GM10248 (cell line): ENCODE data around the gene GIN1.
"Not testable (repeated sequence)": the region's sequence is repeated elsewhere in the genome, so short reads cannot be mapped to it uniquely, and the experiment has no call there.

Experiments used
- CTCF ChIA-PET: fragments of 300-600 bp; sonication (Branson Sonifier 250); formaldehyde crosslinking; extraction: SDS; loops from one replicate; lab custom pipeline; 2021; ENCODE audit warnings: antibody characterized with exemption; lab: Yijun Ruan, JAX
- POLR2A ChIA-PET: fragments of 350-650 bp; sonication (Branson Sonifier 250); formaldehyde crosslinking; extraction: SDS; loops from one replicate; lab custom pipeline; 2020; ENCODE audit warnings: antibody characterized with exemption; lab: Yijun Ruan, JAX
- DNase-seq: peaks from one replicate; pipeline ENCODE4 v3.0.0; 2012; ENCODE audit errors: extremely low spot score
- TF ChIP-seq, protein P1 (sequence below): IDR thresholded peaks from 2 replicates; pipeline ENCODE4 v1.5.1; 2012; ENCODE audit warnings: mild to moderate bottlenecking, low read depth; ENCODE audit errors: extremely low read depth, missing control alignments, control extremely low read depth

Gene GIN1

DNA sequence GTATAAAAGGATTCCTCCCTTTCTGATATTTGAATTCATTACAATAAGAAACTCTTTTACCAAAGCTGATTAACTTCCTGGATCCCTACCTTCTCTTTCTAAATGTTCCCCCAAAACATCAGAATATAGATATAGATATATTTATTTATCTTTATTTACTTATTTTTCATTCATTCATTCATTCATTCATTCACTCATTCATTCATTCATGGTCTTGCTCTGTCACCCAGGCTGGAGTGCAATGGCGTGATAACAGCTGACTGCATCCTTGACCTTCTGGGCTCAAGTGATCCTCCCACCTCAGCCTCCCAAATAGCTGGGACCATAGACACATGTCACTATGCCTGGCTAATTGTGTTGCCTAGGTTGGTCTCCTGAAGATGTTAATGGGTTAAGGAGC is 30.7 kb downstream of the GIN1 start:
- ChIA-PET CTCF (interaction anchor here (1.4 kb wide), 2 partner anchors 14 to 309 kb away, joined by 3 read pairs; no protein-coding TSS in a partner anchor), POLR2A (no interaction called here)
- no peak for DNase-seq
- TF ChIP-seq, protein P1, sequence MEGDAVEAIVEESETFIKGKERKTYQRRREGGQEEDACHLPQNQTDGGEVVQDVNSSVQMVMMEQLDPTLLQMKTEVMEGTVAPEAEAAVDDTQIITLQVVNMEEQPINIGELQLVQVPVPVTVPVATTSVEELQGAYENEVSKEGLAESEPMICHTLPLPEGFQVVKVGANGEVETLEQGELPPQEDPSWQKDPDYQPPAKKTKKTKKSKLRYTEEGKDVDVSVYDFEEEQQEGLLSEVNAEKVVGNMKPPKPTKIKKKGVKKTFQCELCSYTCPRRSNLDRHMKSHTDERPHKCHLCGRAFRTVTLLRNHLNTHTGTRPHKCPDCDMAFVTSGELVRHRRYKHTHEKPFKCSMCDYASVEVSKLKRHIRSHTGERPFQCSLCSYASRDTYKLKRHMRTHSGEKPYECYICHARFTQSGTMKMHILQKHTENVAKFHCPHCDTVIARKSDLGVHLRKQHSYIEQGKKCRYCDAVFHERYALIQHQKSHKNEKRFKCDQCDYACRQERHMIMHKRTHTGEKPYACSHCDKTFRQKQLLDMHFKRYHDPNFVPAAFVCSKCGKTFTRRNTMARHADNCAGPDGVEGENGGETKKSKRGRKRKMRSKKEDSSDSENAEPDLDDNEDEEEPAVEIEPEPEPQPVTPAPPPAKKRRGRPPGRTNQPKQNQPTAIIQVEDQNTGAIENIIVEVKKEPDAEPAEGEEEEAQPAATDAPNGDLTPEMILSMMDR: no peak

DNA sequence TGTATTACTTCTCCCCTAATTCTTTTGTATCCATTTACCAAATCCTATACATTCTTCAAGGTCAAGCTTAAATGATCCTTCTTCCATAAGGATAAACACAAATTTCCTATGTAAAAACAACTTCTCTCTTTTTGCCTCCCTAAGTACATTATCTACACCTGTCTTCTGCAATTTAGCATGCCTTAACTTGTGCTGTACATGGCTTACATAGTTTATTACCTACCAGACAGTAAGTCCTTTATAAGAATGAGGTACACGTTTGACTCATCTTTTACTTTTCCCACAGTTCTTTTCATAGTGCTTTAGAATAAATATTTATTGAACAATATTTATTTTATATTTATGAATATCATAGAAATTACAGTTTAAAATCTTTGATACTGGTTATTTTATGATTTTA is 33.4 kb downstream of the GIN1 start:
- DNase-seq: no peak
- POLR2A ChIA-PET: no interaction called here
- TF ChIP-seq, protein P1: no peak
- CTCF ChIA-PET: no interaction called here

DNA sequence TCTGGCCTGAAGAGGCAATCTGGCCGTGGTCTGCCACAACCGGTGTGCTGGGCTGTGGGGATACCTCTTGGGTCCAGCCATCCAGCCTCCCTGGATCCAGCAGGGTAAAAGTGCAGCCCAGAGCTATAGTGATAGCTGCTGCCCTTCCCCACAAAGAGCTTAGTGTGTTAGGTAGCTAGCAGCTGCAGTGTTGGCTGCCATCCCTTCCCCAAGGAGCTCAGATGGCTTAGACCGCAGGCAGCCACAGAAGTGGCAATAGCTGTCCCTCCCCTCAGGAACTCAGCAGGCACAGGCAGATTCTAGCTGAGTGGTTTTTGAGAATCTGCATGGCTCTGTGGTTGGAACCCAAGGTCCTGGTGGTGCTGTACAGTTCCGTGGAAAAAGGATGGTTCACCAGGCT is 40.1 kb downstream of the GIN1 start:
- TF ChIP-seq, protein P1: no peak
- ChIA-PET POLR2A (no interaction called here), CTCF (no interaction called here)
- no peak for DNase-seq

DNA sequence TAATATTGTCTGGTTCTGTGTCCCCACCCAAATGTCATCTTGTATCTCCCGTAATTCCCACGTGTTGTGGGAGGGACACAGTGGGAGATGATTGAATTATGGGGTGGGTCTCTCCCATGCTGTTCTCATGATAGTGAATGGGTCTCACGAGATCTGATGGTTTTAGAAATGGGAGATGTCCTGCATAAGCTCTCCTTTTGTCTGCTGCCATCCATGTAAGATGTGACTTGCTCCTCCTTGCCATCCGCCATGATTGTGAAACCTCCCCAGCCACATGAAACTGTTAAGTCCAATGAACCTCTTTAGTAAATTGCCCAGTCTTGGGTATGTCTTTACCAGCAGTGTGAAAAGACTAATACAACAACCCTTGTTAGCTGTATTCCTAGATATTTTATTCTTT is 44.5 kb downstream of the GIN1 start:
- ChIA-PET POLR2A (no interaction called here), CTCF (interaction anchor here (1.1 kb wide), 1 partner anchor 13 kb away, joined by 3 read pairs; no protein-coding TSS in a partner anchor)
- TF ChIP-seq, protein P1: no peak
- no peak for DNase-seq

DNA sequence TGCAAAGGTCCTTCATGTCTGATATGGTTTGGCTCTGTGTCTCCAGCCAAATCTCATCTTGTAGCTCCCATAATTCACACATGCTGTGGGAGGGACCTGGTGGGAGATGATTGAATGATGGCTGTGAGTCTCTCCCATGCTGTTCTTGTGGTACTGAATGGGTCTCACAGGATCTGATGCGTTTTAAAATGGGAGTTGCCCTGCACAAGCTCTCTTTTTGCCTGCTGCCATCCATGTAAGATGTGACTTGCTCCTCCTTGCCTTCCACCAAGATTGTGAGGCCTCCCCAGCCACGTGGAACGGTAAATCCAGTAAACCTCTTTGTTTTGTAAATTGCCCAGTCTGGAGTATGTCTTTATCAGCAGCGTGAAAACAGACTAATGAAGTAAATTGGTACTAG is 46.4 kb downstream of the GIN1 start:
- POLR2A ChIA-PET, DNase-seq, CTCF ChIA-PET: not testable (repeated sequence)

DNA sequence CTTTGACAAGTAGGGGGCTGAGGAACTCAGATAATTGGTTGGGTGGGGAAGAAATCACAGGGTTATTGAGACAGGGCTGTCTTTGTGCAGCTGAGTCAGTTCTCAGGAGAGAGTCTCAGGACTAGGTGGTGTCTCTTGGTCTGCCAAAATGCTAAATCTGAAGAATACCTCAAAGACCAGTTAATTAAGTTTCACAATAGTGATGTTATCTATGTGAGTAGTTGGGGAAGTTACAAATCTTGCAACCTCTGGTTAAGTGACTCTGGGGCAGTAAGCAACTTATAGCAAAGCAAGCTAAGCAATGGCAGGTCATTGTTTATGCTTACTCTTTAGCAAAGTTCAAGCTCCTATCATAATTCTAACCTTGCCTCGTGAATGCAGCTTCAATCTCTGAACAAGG is 53.6 kb downstream of the GIN1 start:
- CTCF ChIA-PET: interaction anchor here (1.4 kb wide), 1 partner anchor 26 kb away, joined by 3 read pairs; no protein-coding TSS in a partner anchor
- POLR2A ChIA-PET: no interaction called here
- no peak for DNase-seq

DNA sequence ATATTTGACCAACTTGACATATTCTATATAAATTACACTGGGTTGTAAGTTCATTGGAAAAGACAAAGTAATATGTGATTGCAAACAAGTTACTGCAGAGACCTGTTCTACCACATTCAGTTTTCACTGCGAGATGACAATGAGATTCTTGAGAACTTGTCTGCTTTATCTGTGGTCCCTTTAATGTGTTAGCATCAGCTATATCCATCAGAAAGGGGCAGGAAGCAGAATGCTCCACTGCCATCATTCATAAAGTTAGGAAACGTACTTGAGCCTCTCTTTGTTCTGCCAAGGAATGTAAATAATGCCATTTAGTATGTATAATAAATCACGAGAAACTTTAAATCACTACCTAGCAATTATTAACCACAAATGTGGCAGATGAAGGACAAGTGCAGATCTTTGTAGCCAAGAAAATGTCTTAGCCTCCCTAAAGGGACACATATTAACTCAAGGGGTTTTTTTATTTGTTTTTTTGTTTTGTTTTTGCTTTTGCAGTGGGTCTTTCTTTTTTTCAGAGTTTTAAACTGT is 59.4 kb downstream of the GIN1 start:
- CTCF ChIA-PET: no interaction called here
- DNase-seq: no peak
- POLR2A ChIA-PET: no interaction called here
- TF ChIP-seq, protein P1: no peak

More for the DNA sequence above, 53.6 kb downstream of the GIN1 start:
- TF ChIP-seq, protein P1: no peak
